ENCODE measurements around the gene NR2F6. TPM values are rescaled to one million over a fixed set of nuclear protein-coding genes. Genes with fewer than 3 reads are reported as not detected.
"Not testable (repeated sequence)": the region's sequence is repeated elsewhere in the genome, so short reads cannot be mapped to it uniquely, and the experiment has no call there.

NR2F6 gene
- total RNA-seq, 1 donor from 2014 or later, result 89.4 TPM

GRCh38 chr19:17196610-17197009, 49.1 kb downstream of the NR2F6 start:
- Histone ChIP-seq H3K4me3 (ENCODE audit: low read depth, low read length) (no peak overlapping the region), H3K27me3 (ENCODE audit: control insufficient read depth, insufficient read depth, low read length) (no peaks in the 10 kb centered on the region), H3K36me3 (ENCODE audit: control insufficient read depth, insufficient read depth, low read length) (peaks cover 6% of the 10 kb centered on the region)
- no peak for TF ChIP-seq CTCF (IDR thresholded peaks at IDR 0.05; ENCODE audit: insufficient read depth, low read length, poor library complexity, severe bottlenecking)
- DNase-seq (ENCODE audit: low read depth), result no peak

GRCh38 chr19:17195106-17195505, 50.6 kb downstream of the NR2F6 start:
- TF ChIP-seq CTCF (IDR thresholded peaks at IDR 0.05; ENCODE audit: insufficient read depth, low read length, poor library complexity, severe bottlenecking), result no peak
- no peaks in the 10 kb centered on the region for H3K27me3 ChIP-seq (ENCODE audit: control insufficient read depth, insufficient read depth, low read length)
- no peak overlapping the region for H3K4me3 ChIP-seq (ENCODE audit: low read depth, low read length)
- DNase-seq (ENCODE audit: low read depth), result no peak
- H3K36me3 ChIP-seq (ENCODE audit: control insufficient read depth, insufficient read depth, low read length), result peaks cover 3% of the 10 kb centered on the region

GRCh38 chr19:17194608-17195007, 51.1 kb downstream of the NR2F6 start:
- no peak for TF ChIP-seq CTCF (IDR thresholded peaks at IDR 0.05; ENCODE audit: insufficient read depth, low read length, poor library complexity, severe bottlenecking)
- peaks cover 3% of the 10 kb centered on the region for H3K36me3 ChIP-seq (ENCODE audit: control insufficient read depth, insufficient read depth, low read length)
- H3K4me3 ChIP-seq (ENCODE audit: low read depth, low read length), result no peak overlapping the region
- no peaks in the 10 kb centered on the region for H3K27me3 ChIP-seq (ENCODE audit: control insufficient read depth, insufficient read depth, low read length)
- DNase-seq (ENCODE audit: low read depth), result no peak

GRCh38 chr19:17192751-17193150, 53.0 kb downstream of the NR2F6 start:
- Histone ChIP-seq H3K27me3 (ENCODE audit: control insufficient read depth, insufficient read depth, low read length) (no peaks in the 10 kb centered on the region), H3K4me3 (ENCODE audit: low read depth, low read length) (no peak overlapping the region), H3K36me3 (ENCODE audit: control insufficient read depth, insufficient read depth, low read length) (no peaks in the 10 kb centered on the region)
- DNase-seq (ENCODE audit: low read depth), result no peak
- TF ChIP-seq CTCF (IDR thresholded peaks at IDR 0.05; ENCODE audit: insufficient read depth, low read length, poor library complexity, severe bottlenecking), result no peak

GRCh38 chr19:17191736-17192135, 54.0 kb downstream of the NR2F6 start:
- not testable (repeated sequence) for H3K27me3 ChIP-seq (ENCODE audit: control insufficient read depth, insufficient read depth, low read length); H3K4me3 ChIP-seq (ENCODE audit: low read depth, low read length); H3K36me3 ChIP-seq (ENCODE audit: control insufficient read depth, insufficient read depth, low read length); DNase-seq (ENCODE audit: low read depth)

- TF ChIP-seq CTCF (IDR thresholded peaks at IDR 0.05; ENCODE audit: insufficient read depth, low read length, poor library complexity, severe bottlenecking), result no peak
- H3K36me3 ChIP-seq (ENCODE audit: control insufficient read depth, insufficient read depth, low read length), result no peaks in the 10 kb centered on the region
These were observed 60.1 kb downstream of the NR2F6 start for GRCh38 chr19:17185590-17185989.

More at GRCh38 chr19:17185590-17185989, 60.1 kb downstream of the NR2F6 start:
- H3K27me3 ChIP-seq (ENCODE audit: control insufficient read depth, insufficient read depth, low read length), result no peaks in the 10 kb centered on the region
- no peak for DNase-seq (ENCODE audit: low read depth)
- H3K4me3 ChIP-seq (ENCODE audit: low read depth, low read length), result no peak overlapping the region

All from kidney epithelial cell (primary cell).